Measurements from ENCODE around the gene RPL39. TPM values are rescaled to one million over a fixed set of nuclear protein-coding genes. Genes with fewer than 3 reads are reported as not detected.

RPL39 gene
- total and polyA plus RNA-seq, 10 of the 15 experiments (the other 5 are each of a cell fraction or from before 2014, with no cell fraction given) = 1,792 to 6,541 (median 3,667) TPM

DNA sequence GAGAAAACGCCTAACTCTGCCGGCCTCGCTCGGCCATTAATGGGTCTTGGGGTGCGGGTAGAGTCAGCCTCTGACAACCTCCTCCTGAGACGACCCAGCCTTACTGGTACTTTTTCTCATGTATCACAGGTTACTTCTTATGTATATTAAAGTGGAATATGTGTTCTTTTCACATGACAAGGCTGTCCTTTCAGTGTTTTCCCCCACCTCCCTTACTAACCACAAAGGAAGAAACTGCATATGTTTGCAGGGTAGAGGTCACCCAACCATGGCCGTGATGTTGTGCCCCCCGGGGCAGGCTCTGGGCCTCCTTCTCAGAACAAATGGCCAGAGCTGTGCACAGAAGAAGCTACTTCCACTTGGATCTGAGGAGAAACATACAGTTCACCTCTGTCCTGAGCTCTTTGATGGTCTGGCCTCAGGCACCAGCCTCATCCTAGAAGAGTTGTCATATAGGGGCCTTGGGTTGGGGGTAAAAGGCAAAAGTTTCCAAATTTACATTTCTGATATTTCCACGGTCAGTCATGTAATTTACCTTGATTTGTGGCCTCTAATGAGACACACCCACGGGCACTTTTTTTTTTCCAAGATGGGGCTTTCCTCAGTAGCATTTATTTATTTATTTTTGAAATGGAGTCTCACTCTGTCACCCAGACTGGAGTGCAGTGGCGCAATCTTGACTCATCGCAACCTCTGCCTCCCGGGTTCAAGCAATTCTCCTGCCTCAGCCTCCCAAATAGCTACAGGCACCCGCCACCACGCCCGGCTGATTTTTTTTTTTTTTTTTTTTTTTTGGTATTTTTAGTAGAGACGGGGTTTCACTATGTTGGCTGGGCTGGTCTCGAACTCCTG, 31.2 kb downstream of the RPL39 start (continued):
- TF ChIP-seq, protein P1, sequence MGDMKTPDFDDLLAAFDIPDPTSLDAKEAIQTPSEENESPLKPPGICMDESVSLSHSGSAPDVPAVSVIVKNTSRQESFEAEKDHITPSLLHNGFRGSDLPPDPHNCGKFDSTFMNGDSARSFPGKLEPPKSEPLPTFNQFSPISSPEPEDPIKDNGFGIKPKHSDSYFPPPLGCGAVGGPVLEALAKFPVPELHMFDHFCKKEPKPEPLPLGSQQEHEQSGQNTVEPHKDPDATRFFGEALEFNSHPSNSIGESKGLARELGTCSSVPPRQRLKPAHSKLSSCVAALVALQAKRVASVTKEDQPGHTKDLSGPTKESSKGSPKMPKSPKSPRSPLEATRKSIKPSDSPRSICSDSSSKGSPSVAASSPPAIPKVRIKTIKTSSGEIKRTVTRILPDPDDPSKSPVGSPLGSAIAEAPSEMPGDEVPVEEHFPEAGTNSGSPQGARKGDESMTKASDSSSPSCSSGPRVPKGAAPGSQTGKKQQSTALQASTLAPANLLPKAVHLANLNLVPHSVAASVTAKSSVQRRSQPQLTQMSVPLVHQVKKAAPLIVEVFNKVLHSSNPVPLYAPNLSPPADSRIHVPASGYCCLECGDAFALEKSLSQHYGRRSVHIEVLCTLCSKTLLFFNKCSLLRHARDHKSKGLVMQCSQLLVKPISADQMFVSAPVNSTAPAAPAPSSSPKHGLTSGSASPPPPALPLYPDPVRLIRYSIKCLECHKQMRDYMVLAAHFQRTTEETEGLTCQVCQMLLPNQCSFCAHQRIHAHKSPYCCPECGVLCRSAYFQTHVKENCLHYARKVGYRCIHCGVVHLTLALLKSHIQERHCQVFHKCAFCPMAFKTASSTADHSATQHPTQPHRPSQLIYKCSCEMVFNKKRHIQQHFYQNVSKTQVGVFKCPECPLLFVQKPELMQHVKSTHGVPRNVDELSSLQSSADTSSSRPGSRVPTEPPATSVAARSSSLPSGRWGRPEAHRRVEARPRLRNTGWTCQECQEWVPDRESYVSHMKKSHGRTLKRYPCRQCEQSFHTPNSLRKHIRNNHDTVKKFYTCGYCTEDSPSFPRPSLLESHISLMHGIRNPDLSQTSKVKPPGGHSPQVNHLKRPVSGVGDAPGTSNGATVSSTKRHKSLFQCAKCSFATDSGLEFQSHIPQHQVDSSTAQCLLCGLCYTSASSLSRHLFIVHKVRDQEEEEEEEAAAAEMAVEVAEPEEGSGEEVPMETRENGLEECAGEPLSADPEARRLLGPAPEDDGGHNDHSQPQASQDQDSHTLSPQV (IDR thresholded peaks at IDR 0.05) = no peak
- TF ChIP-seq DPF2 (IDR thresholded peaks at IDR 0.05) (no peak), SREBF2 (IDR thresholded peaks at IDR 0.05; ENCODE audit: low read length) (no peak), PAX8 (IDR thresholded peaks at IDR 0.05) (no peak), NRF1 (conservative IDR thresholded peaks at IDR 0.05; ENCODE audit: low read depth, low read length) (no peak), ZSCAN29 (IDR thresholded peaks at IDR 0.05) (no peak), HDAC2 (IDR thresholded peaks at IDR 0.05) (no peak), ASH2L (IDR thresholded peaks at IDR 0.05; ENCODE audit: borderline replicate concordance, low read depth) (no peak), ZNF274 (IDR thresholded peaks at IDR 0.05; ENCODE audit: insufficient read depth, insufficient read length) (no peak), TARDBP (IDR thresholded peaks at IDR 0.05; ENCODE audit: borderline replicate concordance) (no peak), SRF (IDR thresholded peaks at IDR 0.05; ENCODE audit: low read depth in 2 of 2, low read length in 2 of 2) (no peak), NFYB (IDR thresholded peaks at IDR 0.05; ENCODE audit: insufficient read depth, low read depth, low read length) (no peak), CREB1 (IDR thresholded peaks at IDR 0.05; ENCODE audit: low read depth) (no peak)
- TF ChIP-seq, protein P2, sequence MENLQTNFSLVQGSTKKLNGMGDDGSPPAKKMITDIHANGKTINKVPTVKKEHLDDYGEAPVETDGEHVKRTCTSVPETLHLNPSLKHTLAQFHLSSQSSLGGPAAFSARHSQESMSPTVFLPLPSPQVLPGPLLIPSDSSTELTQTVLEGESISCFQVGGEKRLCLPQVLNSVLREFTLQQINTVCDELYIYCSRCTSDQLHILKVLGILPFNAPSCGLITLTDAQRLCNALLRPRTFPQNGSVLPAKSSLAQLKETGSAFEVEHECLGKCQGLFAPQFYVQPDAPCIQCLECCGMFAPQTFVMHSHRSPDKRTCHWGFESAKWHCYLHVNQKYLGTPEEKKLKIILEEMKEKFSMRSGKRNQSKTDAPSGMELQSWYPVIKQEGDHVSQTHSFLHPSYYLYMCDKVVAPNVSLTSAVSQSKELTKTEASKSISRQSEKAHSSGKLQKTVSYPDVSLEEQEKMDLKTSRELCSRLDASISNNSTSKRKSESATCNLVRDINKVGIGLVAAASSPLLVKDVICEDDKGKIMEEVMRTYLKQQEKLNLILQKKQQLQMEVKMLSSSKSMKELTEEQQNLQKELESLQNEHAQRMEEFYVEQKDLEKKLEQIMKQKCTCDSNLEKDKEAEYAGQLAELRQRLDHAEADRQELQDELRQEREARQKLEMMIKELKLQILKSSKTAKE (IDR thresholded peaks at IDR 0.05; ENCODE audit: low read depth, poor library complexity, severe bottlenecking) = no peak
- TF ChIP-seq, protein P3, sequence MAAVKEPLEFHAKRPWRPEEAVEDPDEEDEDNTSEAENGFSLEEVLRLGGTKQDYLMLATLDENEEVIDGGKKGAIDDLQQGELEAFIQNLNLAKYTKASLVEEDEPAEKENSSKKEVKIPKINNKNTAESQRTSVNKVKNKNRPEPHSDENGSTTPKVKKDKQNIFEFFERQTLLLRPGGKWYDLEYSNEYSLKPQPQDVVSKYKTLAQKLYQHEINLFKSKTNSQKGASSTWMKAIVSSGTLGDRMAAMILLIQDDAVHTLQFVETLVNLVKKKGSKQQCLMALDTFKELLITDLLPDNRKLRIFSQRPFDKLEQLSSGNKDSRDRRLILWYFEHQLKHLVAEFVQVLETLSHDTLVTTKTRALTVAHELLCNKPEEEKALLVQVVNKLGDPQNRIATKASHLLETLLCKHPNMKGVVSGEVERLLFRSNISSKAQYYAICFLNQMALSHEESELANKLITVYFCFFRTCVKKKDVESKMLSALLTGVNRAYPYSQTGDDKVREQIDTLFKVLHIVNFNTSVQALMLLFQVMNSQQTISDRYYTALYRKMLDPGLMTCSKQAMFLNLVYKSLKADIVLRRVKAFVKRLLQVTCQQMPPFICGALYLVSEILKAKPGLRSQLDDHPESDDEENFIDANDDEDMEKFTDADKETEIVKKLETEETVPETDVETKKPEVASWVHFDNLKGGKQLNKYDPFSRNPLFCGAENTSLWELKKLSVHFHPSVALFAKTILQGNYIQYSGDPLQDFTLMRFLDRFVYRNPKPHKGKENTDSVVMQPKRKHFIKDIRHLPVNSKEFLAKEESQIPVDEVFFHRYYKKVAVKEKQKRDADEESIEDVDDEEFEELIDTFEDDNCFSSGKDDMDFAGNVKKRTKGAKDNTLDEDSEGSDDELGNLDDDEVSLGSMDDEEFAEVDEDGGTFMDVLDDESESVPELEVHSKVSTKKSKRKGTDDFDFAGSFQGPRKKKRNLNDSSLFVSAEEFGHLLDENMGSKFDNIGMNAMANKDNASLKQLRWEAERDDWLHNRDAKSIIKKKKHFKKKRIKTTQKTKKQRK (IDR thresholded peaks at IDR 0.05; ENCODE audit: low read depth, low read length) = no peak
- TF ChIP-seq, protein P4, sequence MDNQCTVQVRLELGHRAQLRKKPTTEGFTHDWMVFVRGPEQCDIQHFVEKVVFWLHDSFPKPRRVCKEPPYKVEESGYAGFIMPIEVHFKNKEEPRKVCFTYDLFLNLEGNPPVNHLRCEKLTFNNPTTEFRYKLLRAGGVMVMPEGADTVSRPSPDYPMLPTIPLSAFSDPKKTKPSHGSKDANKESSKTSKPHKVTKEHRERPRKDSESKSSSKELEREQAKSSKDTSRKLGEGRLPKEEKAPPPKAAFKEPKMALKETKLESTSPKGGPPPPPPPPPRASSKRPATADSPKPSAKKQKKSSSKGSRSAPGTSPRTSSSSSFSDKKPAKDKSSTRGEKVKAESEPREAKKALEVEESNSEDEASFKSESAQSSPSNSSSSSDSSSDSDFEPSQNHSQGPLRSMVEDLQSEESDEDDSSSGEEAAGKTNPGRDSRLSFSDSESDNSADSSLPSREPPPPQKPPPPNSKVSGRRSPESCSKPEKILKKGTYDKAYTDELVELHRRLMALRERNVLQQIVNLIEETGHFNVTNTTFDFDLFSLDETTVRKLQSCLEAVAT (IDR thresholded peaks at IDR 0.05) = no peak
- TF ChIP-seq, protein P5, sequence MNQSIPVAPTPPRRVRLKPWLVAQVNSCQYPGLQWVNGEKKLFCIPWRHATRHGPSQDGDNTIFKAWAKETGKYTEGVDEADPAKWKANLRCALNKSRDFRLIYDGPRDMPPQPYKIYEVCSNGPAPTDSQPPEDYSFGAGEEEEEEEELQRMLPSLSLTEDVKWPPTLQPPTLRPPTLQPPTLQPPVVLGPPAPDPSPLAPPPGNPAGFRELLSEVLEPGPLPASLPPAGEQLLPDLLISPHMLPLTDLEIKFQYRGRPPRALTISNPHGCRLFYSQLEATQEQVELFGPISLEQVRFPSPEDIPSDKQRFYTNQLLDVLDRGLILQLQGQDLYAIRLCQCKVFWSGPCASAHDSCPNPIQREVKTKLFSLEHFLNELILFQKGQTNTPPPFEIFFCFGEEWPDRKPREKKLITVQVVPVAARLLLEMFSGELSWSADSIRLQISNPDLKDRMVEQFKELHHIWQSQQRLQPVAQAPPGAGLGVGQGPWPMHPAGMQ (IDR thresholded peaks at IDR 0.05; ENCODE audit: borderline replicate concordance) = no peak
